GM19328 (cell line): ENCODE results near the gene RTN4RL1.
"Not testable (repeated sequence)": the region's sequence is repeated elsewhere in the genome, so short reads cannot be mapped to it uniquely, and the experiment has no call there.

Experiments
- ATAC-seq: cut with Tn5 transposase; IDR thresholded peaks from one replicate; pipeline ENCODE4 v1.9.1; 2021; ENCODE audit warnings: mild to moderate bottlenecking, moderate library complexity; ENCODE audit not compliant: unreplicated experiment

RTN4RL1 gene

DNA sequence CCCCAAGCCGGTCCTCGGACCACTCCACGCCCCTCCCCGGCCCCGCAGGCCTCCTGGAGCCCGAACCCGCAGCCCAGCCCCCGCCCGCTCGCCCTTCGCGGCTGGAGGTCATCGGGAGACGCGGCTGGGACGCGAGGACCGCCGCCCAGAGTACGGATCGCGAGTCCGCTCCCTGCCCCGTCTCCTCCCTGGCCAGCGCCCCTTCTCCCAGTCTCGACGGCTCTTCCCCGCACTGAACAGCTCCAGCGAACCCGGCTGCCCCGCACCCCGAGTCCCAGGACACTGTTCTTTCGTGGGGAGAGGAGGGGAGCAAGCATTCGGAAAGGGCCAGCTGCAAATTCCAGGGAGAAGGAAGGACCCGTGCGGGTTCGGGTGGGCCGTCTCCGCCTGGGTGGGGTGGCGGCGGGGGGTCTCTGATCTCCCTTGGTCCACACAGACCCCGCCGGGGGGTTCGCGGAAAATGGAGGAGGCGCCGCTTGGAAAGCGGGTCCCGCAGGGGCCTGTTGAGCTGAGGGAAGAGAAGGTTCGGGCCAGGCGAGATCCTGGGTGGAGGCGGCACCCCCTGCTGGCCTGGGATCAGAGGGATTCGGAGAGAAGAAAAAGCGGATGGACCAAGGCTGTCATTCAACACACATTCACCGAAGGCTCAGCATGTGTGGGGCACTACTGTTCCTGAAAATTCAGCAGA, 632 bp upstream of the RTN4RL1 start:
- ATAC-seq, result no peak

DNA sequence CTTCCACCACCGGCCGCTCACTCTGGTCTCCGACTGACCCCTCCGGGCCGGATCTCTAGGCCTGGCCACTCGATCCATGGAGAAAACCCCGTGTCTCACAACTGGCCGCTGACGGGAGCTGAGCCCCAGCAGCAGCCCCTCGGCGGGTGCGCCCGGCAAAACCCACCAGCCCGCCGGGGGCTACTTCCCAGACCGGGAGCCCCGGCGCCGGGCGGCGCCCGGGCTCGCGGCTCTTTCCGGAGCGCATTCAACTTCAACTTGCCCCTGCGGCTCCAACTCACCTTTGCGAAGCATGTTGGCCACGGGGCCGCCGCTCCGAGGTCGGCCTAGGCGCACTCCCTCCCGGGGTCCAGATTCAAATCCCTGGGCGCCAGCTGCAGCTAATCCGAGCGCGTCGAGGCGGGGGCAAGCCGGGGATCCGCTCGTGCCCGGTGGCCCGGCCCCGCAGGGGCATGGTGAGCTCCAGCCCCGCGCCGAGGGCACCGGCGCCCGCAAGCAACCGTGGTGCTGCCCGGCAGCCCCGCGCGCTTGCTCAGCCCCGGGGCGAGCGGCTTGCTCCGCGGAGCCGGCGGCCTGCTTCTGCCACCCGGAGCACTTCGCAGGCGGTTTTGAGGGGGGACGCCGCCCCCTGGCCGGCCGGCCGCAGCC, 438 bp downstream of the RTN4RL1 start:
- ATAC-seq, result no peak

DNA sequence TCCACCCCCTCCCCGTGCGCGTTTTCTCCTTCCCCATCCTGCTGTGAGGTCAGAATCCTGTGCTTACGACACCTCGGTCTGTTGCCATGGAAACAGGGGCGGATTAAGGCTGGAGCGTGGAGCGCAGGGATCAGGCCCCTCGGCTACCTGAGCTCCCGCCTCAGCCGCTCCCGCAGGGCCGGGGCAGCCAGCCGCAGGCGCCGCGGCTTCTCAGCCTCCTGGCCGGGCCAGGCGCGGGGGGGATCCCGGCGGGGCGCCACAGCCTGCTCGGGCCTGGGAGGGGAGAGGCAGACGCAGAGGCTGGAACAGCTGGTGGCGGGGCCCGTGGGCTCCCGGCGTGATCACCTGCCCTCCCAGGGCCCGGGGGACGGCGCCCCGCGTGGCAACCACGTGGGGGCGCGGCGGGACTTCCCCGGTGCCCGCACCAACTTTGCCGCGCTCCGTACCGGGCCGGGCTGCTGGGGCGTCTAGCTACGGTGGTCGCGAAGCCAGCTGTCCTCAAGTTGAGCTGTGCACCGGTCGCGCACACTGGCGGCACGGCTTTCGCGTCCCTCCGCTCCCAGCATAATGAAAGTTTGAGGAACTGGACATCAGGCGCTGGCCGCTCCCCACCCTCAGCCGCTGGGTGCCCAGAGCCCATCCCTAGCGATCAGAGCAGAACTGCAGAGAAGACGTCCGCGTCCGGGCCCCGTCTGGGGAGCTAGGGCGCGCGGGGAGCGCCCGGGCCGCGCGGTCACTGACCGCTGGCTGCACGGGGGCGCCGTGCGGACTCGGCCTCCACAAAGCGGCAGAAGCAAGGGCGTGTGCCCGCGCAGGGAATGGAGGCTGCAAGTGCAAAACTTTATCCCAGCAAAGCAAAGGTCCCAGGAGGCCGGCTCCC, 1.2 kb downstream of the RTN4RL1 start:
- no peak for ATAC-seq

GRCh38 chr17:2023256-2023655, 1.9 kb downstream of the RTN4RL1 start:
- ATAC-seq, result no peak

DNA sequence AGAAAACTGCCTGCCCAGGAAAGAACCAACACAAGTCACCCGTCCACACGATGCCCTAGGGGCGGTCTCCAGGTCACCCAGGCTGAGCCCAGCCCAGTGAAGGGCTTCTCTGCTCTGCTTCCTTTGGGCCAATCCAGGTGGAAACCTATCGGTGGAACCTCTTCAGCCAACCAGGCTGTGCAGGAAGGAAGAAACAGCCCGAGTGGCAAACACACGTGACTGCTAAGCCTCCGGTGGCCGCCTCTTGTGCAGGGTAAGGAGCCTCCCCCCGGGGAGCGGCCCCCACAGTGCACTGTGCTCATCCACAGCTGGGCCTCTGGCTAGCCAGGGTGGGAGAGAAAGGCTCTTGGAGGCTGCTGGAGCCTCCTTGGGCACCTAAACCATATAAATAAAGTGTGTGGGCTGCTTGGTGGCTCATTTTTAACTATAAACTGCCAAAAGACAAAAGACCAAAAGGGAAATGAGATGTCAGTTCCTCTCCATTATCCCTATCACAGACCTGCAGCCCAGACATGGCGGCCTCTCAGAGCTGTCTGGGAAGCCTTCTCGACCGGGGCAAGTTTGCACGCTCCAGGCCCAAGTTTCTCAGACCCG, 2.4 kb downstream of the RTN4RL1 start:
- ATAC-seq, result no peak

DNA sequence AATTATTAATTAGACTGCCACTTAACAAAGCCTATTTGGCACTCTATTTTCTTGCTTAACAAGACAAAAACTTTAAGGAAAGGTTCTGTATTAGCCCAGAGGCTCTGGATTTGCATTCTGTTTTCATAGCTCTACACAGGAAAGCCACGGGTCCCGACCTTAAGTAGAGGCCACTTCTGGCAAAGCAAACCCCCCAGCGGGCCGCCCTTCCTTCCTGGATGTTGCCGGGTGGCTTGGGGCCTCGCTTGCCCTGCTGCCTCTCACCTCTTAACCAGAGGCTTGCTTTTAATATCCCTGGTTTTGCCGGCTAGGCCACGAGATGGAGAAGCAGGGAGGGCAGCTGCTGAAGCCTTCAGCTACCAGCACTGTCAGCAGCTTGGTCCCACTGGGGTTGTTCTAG, 4.4 kb downstream of the RTN4RL1 start:
- no peak for ATAC-seq

DNA sequence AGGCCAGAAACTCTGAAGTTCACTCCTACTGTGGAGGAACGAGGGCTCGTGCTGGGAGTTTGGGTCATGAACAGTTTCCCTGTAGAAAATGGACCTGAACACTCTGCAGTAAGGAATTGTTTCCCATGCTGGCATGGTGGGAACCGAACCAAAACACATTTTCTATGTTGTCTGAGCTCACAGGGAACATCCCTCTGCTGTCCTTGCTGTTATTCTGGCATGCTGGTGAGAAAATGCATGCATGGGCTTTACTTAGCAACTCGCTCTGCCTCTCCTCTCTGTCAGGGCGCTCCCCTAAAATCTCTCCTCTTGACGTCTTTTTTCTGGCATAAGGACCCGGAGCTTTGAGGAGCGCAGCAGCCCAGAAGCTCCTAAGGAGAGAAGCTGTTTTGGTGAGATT, 5.4 kb downstream of the RTN4RL1 start:
- no peak for ATAC-seq

DNA sequence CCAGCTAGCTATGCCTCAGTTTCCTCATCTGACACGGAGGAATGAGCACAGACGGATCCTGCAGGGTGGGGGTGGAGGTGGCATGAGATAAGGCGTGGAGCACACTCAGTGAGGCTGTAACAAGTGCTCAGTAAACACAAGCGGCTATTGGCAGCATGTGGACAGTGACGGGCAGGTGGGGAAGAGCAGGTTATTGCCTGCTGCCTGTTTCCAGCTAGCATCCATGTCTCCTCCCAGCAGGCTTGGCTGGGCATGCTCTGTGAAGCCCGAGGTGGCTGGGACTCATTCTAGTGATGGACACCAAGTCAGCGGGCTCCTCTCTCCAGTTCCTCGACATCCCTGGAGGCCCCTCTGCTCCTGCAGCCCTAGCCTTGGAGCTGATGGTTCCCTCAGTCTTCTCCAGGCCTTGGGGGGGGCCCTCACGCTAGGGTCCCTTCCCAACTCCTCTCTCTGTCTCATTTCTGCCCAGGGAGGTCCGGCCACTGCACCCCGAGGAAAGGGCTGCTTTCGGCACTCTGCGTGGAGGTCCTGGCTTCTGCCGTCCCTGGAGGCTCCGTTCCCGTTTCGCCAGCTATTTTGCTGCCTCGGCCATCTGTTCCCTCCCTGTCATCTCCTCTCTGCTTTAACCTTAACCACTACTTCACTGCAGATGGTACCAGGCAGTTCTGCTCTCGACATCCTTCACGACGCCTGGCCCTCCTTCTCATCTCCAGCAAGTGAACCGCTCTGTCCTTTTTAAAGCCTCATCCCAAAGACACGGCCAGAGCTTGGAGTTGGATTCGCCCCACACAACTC, 6.2 kb downstream of the RTN4RL1 start:
- ATAC-seq, result no peak

- ATAC-seq, result no peak
These were observed 7.7 kb downstream of the RTN4RL1 start for GRCh38 chr17:2017274-2017941.

DNA sequence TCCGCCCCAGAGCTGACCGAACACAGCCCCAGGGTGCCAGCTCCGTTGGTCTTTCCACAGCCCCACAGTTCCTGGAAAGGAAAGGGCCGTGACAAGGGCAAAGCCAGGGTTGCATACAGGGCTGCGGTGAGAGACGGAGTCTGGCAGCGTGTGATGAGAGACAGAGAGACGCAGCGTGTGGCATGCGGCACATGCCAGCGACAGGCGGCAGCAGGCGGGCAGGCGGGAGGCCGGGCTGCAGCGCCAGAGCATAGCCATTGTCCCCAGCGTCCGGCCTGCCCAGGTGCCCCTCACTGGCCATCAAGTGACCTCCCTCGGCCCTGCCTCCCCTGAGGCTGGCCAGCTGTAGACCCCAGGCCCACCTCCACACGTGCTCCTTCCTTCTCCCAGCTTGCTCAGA, 8.6 kb downstream of the RTN4RL1 start:
- ATAC-seq, result no peak

DNA sequence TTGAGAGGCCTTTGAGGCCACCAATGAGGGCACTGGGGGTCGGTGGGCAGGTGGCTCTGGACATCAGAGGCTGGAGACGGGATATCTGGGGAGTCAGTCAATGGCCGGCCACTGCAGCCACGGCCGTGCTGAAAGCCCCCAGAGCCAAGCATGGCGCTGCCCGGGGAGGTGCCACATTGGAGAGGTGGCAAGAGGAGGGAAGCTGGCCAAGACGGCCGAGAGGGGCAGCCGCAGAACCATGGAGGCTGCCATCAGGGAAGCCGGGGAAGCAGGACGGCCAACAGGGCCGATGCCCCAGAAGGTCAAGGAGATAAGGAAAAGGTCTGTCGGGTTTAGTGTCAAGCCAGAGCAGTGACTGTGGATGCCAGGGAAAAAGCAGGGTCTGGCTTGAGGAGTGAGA, 9.8 kb downstream of the RTN4RL1 start:
- ATAC-seq, result no peak

GRCh38 chr17:2013994-2014317, 11.2 kb downstream of the RTN4RL1 start:
- ATAC-seq, result no peak

DNA sequence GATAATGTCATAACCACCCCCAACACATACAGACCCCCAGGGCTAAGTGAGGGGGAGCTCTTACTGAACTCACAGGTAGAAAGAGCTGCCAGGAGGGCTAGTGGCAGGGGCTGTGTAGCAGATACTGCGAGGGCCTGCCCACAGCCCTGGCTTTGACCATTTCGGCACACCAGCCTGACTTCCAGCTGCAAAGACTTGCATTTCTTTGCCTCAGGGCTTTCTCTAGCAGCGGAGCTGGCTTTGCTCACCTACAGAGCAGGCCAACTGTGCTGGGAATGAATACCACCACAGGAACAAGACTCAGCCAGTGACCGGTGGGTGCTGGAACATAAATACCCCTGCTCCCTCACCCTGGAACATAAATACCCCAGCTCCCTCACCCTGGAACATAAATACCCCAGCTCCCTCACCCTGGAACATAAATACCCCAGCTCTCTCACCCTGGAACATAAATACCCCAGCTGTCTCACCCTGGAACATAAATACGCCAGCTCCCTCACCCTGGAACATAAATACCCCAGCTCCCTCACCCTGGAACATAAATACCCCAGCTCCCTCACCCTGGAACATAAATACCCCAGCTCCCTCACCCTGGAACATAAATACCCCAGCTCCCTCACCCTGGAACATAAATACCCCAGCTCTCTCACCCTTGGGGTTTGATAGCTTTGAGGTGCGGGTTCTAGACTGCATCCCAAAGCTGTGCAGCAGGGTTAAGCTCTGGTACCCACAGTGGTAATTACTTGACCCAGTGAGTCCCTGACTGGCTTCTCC, 11.7 kb downstream of the RTN4RL1 start:
- ATAC-seq, result not testable (repeated sequence)

GRCh38 chr17:2012499-2012898, 12.6 kb downstream of the RTN4RL1 start:
- ATAC-seq, result no peak

DNA sequence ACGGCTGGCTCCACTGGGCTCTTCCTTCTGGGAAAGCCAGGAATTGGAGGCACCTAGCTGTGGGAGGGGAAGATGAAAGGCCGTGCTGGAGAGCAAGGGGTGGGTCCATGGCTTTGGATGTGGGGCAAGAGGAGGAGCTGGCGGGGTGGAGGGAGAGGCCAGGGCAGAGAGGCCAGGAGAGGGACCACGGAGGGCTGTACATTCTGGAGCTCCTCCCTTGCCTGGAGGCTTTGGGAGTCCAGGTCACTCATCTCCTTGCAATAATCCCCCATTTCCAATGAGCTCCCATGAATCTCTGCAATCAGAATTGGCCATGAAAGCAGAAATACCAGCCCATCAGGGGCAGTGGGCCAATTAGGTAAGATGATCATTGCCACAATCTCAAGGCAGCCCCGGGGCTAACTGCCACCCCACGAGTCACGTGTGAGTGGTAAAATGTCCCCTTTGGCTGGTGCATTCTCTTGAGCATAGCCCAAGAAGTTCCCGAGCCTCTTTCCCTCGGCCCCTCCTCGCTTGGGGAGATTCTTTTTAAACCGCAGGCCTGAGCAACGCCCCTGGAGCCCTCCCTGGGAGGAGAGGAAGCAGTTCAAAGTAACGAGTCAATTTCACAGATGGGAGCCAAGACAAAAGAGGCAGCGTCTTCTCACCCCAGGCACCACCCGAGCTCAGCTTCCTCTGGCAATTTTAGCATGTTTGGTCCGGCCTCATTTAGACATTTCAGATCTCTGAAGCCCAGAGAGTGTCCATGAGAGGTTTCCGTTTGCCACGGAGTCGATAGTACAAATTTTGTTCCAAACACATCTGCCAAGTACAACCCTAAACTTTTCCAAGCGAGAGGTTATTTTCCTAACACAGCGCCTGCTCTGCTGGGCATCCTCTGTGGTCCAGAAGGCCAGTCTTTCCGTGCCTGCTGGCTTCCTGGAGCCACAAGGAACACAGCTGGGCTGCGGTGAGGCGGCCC, 13.4 kb downstream of the RTN4RL1 start:
- no peak for ATAC-seq

DNA sequence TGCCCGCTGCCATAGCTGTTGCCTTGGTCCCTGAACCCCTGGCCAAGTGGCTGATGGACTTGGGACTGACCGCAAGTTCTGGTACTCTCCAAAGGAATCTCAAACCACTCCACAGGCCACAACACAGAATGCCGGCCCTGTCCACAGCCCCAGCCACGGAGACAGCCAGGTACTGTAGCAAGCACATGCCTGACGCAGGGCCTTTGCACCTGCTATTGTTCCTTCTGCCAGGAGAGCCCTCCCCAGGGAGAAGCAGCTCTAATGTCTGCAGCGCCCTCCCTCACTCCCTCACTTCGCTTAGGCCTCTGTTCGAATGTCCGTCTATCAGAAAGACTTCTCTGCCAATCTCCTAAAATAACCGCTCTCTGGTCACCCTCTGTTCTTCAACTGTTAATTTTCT, 15.4 kb downstream of the RTN4RL1 start:
- ATAC-seq, result no peak

DNA sequence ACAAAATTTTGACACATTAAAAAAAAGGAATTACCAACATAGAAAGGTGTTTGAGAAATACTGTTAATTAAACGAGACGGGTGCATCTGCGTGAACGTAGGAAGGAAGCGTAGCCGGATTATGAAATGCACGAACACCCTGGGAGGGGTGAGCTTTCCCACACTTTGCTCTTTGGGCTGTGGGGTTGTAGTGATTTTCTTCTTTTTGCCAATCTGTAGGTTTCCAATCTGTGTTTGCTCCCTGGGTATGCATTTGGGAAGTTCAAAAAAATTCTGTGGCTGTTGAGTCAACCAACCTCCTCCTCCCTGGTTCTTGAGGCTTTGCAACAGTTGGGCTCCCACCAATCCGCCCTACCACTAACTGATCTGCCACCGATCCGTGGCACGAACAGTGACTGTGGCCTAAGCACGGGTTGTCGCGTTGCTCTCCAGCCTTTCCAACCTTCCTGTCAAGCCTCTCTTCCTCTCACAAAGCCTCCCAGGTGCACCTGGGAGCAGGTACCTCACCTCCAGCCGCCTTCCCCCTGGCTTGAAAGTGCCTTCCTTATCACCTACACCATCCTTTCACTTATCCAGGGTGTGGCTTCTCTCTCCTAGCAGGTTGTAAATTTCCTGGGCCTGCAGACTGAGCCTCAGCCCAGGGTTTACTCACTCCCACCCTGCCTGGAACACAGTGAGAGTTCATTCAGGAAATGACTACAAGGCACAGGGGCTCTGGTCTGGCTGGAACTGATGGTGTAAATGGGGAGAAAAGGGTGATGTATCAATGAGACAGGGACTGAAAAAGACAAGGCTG, 16.6 kb downstream of the RTN4RL1 start:
- no peak for ATAC-seq
